ENCODE results near the gene CARMIL1.
A peak's percentile ranks its signal among the peaks of the same experiment; 100 is the strongest.
"Not testable (repeated sequence)": the region's sequence is repeated elsewhere in the genome, so short reads cannot be mapped to it uniquely, and the experiment has no call there.

Gene CARMIL1

GRCh38 chr6:25579391-25579883, 300.3 kb downstream of the CARMIL1 start:
- no peak for DNase-seq (ENCODE audit: low spot score)

DNA sequence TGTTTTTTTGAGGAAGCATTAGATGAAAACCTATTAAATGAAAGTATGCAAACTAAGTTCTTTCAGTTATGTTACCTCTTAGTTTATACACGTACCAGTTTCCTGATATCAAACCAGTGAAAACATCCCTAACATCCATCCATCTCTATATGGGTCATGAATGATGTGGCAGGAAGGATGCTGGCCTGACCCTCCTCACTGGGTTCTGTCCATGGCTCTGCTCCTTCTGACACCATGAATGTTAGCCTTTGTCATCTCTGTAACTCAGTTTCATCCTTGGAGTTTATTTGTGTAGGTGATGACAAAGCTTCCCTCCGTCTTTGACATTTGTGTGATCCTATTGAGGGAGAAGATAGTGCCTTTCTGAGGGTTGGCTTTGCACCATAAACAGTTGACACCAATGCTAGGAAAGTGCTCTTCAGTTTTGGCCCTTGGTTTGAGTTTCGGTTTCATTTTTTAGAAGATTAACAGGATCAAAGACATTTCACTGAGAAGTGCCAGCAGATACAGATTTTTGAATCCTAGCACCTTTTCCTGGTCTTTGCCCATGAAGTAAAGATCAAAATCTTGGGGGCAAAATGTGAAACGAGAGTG, 300.8 kb downstream of the CARMIL1 start:
- DNase-seq (ENCODE audit: low spot score): no peak

- no peak for DNase-seq (ENCODE audit: low spot score)
Observed at GRCh38 chr6:25582101-25582500, 302.9 kb downstream of the CARMIL1 start.

- no peak for DNase-seq (ENCODE audit: low spot score)
Observed at GRCh38 chr6:25583099-25583498, 303.9 kb downstream of the CARMIL1 start.

DNA sequence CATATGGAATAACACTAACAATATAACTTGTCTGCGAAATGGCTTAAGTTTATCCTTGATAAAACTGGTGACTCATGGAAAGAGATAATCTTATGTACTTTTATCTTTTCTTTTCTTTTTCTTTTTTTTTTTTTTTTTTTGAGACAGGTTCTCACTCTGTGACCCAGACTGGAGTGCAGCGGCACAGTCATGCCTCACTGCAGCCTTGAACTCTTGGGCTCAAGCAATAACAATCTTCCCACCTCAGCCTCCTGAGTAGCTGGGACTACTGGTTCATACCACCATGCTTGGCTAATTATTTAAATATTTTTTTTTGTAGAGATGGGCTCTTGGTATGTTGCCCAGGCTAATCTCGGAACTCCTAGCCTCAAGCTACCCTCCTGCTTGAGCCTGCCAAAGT, 304.7 kb downstream of the CARMIL1 start:
- DNase-seq (ENCODE audit: low spot score): no peak

DNA sequence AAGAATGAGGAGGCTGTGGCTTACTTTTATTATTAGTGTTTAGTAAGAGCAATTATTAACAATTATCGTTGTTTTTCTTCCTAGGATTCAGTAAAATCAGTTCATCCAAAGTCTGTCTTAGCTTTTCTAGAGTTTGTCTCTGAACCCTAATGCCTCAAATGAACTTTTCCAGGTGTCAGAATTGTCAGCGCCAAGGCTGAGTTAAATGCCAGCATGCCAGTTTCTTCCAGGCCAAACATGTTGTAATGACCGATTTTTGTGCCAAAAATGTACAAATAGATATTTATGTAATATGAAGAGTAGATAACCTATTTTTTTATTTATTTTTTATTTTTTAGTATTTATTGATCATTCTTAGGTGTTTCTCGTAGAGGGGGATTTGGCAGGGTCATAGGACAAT, 306.1 kb downstream of the CARMIL1 start:
- no peak for DNase-seq (ENCODE audit: low spot score)

DNA sequence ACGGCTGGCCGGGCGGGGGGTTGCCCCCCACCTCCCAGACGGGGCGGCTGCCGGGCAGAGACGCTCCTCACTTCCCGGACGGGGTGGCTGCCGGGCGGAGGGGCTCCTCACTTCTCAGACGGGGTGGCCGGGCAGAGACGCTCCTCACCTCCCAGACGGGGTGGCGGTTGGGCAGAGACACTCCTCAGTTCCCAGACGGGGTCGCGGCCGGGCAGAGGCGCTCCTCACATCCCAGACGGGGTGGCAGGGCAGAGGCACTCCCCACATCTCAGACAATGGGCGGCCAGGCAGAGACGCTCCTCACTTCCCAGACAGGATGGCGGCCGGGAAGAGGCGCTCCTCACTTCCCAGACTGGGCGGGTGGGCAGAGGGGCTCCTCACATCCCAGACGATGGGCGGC, 306.9 kb downstream of the CARMIL1 start:
- not testable (repeated sequence) for DNase-seq (ENCODE audit: low spot score)

- no peak for DNase-seq (ENCODE audit: low spot score)
Observed at GRCh38 chr6:25586927-25587326, 307.8 kb downstream of the CARMIL1 start.

DNA sequence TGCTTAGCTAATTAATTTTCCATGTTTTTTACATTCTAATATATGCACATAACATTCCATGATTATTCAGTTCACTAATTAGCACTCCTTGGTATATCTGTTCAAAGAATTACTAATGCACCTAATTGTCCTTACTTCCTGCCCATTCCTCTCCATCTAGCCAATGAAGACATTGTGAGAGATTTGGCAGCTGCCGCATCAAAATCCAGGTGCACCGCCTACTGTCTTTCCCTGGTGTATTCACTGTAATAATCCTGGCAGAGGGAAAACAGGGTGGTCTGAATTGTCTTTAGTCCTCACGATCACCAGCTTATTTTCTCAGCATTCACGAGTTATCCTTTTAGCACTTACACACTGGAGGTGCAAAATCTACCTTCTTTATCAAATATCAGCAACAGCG, 311.8 kb downstream of the CARMIL1 start:
- DNase-seq (ENCODE audit: low spot score): no peak

DNA sequence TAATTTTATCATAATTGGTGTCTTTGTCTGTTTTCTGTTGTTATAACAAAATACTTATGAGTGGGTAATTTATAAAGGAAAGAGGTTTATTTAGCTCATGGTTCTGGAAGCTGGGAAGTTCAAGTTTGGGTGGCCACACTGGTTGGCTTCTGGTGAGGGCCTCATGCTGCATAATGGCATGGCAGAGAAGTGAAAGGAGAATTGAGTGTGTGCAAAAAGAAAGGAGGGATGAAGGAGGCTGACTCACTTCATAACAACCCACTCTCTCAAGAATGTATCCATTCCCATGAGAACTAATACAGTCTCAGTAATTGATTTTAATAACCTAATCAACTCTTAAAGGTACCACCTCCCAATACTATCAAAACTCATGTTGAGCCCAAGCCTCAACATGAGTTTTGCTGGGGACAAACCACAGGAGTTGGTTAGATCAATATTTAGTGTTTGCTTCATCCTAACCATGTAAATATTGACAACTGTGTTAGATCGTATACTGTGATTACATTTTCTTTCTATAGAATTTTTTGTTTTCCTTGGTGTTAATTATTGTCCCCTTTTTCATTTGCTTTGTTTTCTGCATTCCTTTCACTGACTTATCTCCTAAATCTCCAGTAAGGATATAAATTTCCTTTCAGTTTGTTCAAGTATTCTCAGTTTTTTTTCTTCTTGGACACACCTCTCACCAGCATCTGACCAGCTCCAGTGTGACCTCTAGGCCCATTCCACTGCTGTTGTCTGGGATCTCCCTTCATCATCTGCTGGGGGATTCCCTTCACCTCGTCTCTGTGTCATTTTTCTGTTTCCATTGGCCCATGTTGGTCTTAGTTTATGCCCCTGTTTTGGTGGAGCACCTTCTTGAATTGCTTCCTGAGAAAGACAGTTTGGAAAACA, 318.0 kb downstream of the CARMIL1 start:
- no peak for DNase-seq (ENCODE audit: low spot score)

GRCh38 chr6:25599516-25600085, 320.4 kb downstream of the CARMIL1 start:
- DNase-seq (ENCODE audit: low spot score): no peak

DNA sequence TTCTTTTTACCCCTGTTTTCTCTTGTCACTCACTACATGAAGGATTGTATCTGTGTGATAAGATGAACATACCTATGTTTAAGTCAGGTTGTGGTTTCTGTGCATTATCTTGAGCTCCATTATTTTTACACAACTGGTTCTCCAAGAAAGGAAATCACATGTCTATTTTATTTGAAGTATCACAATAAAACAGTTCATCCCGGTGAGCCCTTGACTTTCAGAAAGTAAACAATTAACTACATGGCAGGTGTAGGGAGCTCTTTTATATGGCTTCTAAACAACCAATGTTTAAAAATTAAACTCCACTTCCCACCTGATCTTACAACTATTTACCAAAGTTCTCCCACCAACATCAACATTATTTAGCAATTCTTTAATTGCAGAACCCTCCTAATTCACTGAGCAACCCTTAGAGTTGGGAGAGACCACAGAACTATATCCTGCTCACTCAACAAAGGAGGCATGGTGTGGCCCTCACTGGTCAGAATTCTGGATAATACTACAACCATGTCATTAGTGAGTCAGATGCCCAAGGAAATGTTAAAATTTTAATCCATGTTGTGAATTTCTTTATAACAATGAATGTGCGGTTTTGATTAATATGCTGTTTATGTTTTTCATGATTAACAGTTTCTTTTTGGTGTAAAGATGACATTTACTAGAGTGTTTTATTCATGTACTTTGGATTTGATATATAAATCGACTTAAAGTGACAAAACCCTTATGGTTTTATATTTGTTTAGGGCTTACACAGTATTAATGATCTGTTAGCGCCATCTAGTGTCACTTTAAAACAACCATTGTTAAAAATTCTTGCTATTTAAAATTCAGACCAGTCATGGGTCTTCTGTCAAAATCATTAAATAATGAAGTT, 322.9 kb downstream of the CARMIL1 start:
- DNase-seq (ENCODE audit: low spot score): peak; percentile 78

- no peak for DNase-seq (ENCODE audit: low spot score)
Observed at GRCh38 chr6:25602674-25602982, 323.5 kb downstream of the CARMIL1 start.

GRCh38 chr6:25603251-25603650, 324.1 kb downstream of the CARMIL1 start:
- no peak for DNase-seq (ENCODE audit: low spot score)

DNA sequence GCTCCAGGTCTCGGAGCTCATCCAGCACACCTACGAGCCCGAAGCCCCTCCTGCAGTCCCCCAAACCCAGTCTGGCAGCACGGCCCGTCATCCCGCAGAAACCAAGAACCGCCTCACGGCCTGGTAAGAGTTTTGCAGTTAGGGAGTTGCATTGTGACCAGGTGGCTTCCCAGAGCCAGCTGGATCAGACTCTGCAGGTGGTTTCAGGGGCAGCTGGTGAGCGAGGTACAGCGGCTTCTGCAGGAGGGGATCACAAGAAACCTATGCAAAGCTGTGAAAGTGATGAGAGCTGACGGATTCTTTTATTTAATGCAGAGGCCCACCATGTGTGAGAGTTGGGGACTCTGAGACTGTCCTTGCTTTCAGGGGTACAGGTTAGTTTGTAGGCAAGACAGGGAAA, 327.0 kb downstream of the CARMIL1 start:
- no peak for DNase-seq (ENCODE audit: low spot score)

GRCh38 chr6:25608558-25609174, 329.5 kb downstream of the CARMIL1 start:
- peak; percentile 7 for DNase-seq (ENCODE audit: low spot score)

DNA sequence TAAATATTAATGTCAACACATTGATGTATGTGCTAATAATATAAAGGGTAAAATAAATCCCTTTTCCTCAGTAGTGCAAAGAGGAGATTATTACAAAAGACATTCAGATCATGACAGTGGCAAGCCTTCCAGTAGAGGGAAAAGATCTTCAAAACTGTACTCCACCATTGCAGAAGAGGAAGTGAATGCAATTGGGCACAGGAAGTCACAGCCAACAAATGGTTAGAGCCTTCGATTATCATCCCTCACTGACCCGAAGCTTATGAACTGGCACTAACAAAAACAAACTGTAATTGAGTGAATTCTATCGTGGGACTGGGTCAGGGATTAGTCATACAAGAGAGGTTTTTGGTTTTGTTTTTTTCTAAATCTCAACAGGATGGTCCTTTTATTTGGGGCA, 333.5 kb downstream of the CARMIL1 start:
- no peak for DNase-seq (ENCODE audit: low spot score)

DNA sequence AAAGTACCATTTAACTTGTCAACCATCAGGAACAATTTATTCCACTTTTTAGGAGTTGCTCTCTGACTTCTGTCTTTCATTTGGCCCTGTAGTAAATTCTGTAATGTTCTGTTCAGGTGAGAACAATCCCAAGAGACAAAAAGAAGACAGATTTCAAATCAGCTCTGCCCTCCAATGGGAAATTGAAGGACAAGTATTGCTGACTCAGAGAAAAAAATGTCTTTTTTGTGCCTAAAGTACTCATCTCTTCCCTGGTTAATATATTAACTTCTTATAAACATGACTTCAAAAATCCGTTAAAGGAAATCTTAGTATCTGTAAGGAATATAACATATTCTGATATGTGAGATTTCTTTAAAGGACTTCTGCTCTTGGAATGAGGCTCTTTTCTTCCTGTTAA, 334.2 kb downstream of the CARMIL1 start:
- no peak for DNase-seq (ENCODE audit: low spot score)

DNA sequence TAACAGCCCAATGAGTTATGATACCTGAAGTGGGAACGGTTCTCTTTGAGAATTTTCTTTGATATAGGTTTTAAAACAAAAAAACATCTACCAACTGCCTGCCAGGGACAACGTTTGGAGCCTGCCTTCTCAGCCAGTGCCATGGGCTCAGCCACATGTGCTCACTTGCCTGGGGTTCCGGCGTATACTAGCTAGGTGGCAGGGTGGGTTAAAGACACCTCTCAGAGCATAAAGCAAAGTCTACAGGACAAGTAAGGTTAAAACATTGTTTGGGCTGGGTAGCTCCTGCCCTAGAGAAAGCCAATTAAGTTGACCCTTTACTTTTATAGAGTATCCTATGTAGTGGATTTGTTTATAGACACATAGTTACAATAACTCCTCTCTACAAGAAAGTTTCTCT, 334.9 kb downstream of the CARMIL1 start:
- no peak for DNase-seq (ENCODE audit: low spot score)

DNA sequence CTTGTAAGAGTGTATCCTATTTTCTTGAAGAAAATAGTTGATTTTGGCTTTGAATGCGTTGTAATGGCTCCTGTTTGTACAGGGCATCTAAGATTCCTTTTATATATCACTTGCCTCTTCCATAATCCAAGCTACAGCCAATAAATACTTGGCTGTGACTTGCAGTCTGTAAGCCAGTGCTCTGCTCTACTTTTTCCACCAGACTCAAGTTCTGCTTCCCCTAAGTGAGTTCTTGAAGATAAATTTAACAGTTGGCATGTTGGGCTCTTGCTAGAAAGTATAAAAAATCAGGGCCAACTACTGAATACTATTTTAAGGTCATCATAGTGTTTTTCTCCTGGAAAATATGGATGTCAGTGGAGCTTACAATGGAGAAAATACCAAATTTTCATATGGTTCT, 336.3 kb downstream of the CARMIL1 start:
- no peak for DNase-seq (ENCODE audit: low spot score)

GRCh38 chr6:25617997-25618396, 338.8 kb downstream of the CARMIL1 start:
- DNase-seq (ENCODE audit: low spot score): no peak

DNA sequence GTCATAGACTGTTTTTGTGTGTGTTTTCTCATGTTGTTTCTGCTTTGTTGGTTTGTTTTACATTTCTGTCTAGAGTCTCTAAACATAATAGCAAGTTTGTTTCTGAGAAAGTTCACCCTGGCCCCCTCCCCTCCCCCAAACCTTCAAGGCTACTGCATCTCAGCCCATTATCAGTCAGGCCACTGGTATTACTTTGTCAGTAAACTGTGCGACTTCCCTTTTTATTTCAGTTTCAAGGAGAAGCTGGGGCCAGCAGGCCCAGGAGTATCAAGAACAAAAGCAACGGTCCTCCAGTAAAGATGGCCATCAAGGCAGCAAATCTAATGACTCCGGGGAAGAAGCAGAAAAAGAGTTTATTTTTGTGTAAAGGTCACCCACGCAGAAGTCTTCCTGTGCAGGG, 340.0 kb downstream of the CARMIL1 start:
- no peak for DNase-seq (ENCODE audit: low spot score)
